ENCODE measurements around the gene ADSL. TPM values are rescaled to one million over a fixed set of nuclear protein-coding genes. Genes with fewer than 3 reads are reported as not detected.

ADSL gene
- total and polyA plus RNA-seq, 2 of the 8 experiments (the other 6 are each of a cell fraction or from before 2014, with no cell fraction given): 197 to 218 TPM

DNA sequence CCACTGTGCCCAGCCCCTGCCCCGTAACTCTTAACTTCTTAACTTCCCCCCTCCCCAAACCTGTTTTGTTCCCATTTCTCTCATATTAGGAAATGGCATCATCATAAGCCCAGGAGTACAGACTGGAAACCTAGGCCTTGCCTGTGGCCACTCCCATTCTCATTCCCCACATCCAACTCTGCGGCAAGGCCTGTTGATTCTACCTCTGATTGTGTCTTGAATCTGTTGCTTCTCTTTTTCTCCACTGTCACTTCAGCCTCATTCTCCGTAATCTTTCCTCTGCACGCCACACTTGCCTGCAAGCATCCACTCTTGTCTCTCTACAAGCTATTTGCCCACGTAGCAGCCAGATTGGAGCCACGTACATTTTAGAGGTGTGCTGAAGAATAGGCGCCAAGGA lies 49.3 kb downstream of the ADSL start (continued):
- TF ChIP-seq EZH2 (IDR thresholded peaks at IDR 0.05; ENCODE audit: low read depth, low read length, severe bottlenecking) (no peak), SUZ12 (IDR thresholded peaks at IDR 0.05; ENCODE audit: low read length) (no peak), BRCA1 (IDR thresholded peaks at IDR 0.05; ENCODE audit: low read depth, low read length) (no peak), POU5F1 (IDR thresholded peaks at IDR 0.05; ENCODE audit: low read depth, low read length) (no peak), TAF7 (optimal IDR thresholded peaks at IDR 0.05; ENCODE audit: borderline replicate concordance, low read depth, low read length) (no peak)

All from H1 (cell line).